GM12891 (cell line): ENCODE data around the gene CLEC4G.

Experiments
- PAX5 ChIP-seq: IDR thresholded peaks from 2 replicates; pipeline ENCODE4 v1.6.1; 2011; ENCODE audit warnings: low read length, moderate library complexity, mild to moderate bottlenecking; ENCODE audit not compliant: insufficient read depth, severe bottlenecking
- POLR2A ChIP-seq: IDR thresholded peaks from 2 replicates; pipeline ENCODE4 v1.6.1; 2011; ENCODE audit warnings: low read depth, low read length, control low read depth
- POLR2AphosphoS5 ChIP-seq: IDR thresholded peaks from 2 replicates; pipeline ENCODE4 v1.6.1; 2011; ENCODE audit warnings: low read depth, low read length, control low read depth
- POU2F2 ChIP-seq: IDR thresholded peaks from 2 replicates; pipeline ENCODE4 v1.6.1; 2011; ENCODE audit warnings: low read depth, mild to moderate bottlenecking, control low read depth, low read length, moderate library complexity
- SPI1 ChIP-seq: IDR thresholded peaks from 2 replicates; pipeline ENCODE4 v1.6.1; 2011; ENCODE audit warnings: low read depth, low read length, control low read depth
- TAF1 ChIP-seq: IDR thresholded peaks from 2 replicates; pipeline ENCODE4 v1.6.1; 2011; ENCODE audit warnings: low read depth, low read length, control low read depth

DNA sequence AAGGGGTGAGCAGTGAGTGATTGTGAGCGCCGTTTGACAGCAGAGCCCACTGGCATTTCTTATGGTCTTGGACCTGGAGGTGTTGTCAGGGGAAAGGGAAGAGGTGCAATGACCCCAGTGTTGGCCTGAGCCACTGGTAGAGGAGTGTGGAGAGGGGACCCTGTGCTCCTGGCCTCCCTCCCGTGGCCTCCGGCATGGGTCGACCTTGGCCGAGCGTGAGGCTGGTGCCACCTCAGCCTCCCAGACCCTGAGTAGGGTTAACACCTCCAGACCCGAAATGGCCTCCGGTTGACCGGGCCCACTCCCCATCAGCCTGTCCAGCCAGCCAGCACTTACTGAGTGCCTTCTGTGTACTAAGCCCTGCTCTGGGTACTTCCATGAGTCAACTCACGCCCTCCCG lies 44.7 kb downstream of the CLEC4G start:
- TF ChIP-seq POLR2AphosphoS5 (peak; percentile 90), POLR2A (peak; percentile 80), TAF1 (0 out of 2 replicates have a peak, but pooled peaks have one; percentile 13), POU2F2 (peak; percentile 64; the same call in 1 of the 2 replicates), SPI1 (no peak), PAX5 (no peak)
